SU-DHL-6 (cell line): Measurements from ENCODE around the gene DCHS2.

Experiments
- H2AFZ ChIP-seq: fragments of 200-600 bp; sonication (generic); 2 replicates; pipeline ENCODE4 v1.6.1; 2014; ENCODE audit warnings: low read depth, mild to moderate bottlenecking, moderate library complexity, mixed read lengths, antibody characterized with exemption, low read length; ENCODE audit not compliant: severe bottlenecking
- H3F3A ChIP-seq: fragments of 200-600 bp; shearing (Covaris generic); 2 replicates; pipeline ENCODE4 v1.6.0; 2016; ENCODE audit warnings: antibody characterized with exemption, mild to moderate bottlenecking; ENCODE audit not compliant: insufficient read depth
- H3K27ac ChIP-seq: fragments of 200-600 bp; sonication (generic); 2 replicates; pipeline ENCODE4 v1.5.1; 2016; ENCODE audit warnings: low read depth, mild to moderate bottlenecking, low read length, moderate library complexity, mixed read lengths
- H3K27me3 ChIP-seq: fragments of 200-600 bp; sonication (generic), shearing (Covaris generic); 2 replicates; pipeline ENCODE4 v1.6.0; 2014; ENCODE audit warnings: mild to moderate bottlenecking, low read length
- H3K36me3 ChIP-seq: fragments of 200-600 bp; sonication (generic); 2 replicates; pipeline ENCODE4 v1.6.1; 2014; ENCODE audit warnings: mild to moderate bottlenecking, low read length, mixed read lengths
- H3K4me2 ChIP-seq: fragments of 300-600, 200-600 bp; shearing (Covaris generic), sonication (generic); 2 replicates; pipeline ENCODE4 v1.6.0; 2014; ENCODE audit warnings: low read length, low read depth, mild to moderate bottlenecking; ENCODE audit not compliant: poor library complexity, severe bottlenecking
- H3K4me3 ChIP-seq: fragments of 200-600 bp; sonication (generic); 2 replicates; pipeline ENCODE4 v1.5.1; 2014; ENCODE audit warnings: antibody characterized with exemption, low read length, mild to moderate bottlenecking, mixed read lengths; ENCODE audit not compliant: insufficient read depth, poor library complexity, severe bottlenecking
- H3K79me2 ChIP-seq: fragments of 200-600 bp; sonication (generic); 2 replicates; pipeline ENCODE4 v1.6.1; 2014; ENCODE audit warnings: mild to moderate bottlenecking, low read length, moderate library complexity; ENCODE audit not compliant: insufficient read depth
- H3K9ac ChIP-seq: fragments of 200-600 bp; sonication (generic); 2 replicates; pipeline ENCODE4 v1.7.0; 2014; ENCODE audit warnings: mild to moderate bottlenecking, low read length
- H3K9me2 ChIP-seq: fragments of 200-600 bp; sonication (generic); replicated peaks from 2 replicates; pipeline ENCODE4 v1.6.1; 2014; ENCODE audit warnings: low read length; ENCODE audit not compliant: insufficient read depth
- H3K9me3 ChIP-seq: fragments of 200-600 bp; sonication (generic); 2 replicates; pipeline ENCODE4 v1.6.1; 2014; ENCODE audit warnings: low read length, mixed read lengths; ENCODE audit not compliant: insufficient read depth
- H4K20me1 ChIP-seq: fragments of 200-600 bp; sonication (generic); 2 replicates; pipeline ENCODE4 v1.6.1; 2014; ENCODE audit warnings: low read depth, mild to moderate bottlenecking, antibody characterized with exemption, low read length, moderate library complexity, mixed read lengths
- CTCF ChIP-seq: fragments of 200-600 bp; sonication (generic); IDR thresholded peaks from one replicate; pipeline ENCODE4 v1.5.1; 2017; ENCODE audit warnings: antibody characterized with exemption, mild to moderate bottlenecking, low read length, moderate library complexity; ENCODE audit not compliant: insufficient read depth, poor library complexity, severe bottlenecking
- EZH2phosphoT487 ChIP-seq: fragments of 200-600 bp; sonication (generic), shearing (Covaris generic); conservative IDR thresholded peaks from 2 replicates; pipeline ENCODE4 v1.6.1; 2018; ENCODE audit warnings: mild to moderate bottlenecking, antibody characterized with exemption, low read length, moderate library complexity, mixed read lengths

DCHS2 gene

DNA sequence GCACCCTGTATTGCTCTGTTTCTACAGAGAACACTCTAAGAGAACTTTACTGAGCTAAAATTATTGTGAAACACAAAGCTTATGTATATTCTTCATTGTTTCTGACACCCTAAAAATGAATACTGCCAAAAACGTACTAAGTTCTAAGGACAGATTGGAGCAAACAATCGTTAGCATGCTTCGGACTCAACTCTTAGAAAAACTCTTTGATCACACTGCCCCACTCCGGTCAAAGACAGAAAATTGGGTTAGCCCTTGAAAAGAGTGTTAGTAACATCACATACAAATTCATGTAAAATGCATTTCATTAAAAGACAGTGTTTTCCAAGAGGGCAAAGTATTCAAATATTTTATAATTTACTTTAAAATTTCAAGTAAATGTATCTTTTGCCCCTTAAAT, 177.4 kb downstream of the DCHS2 start:
- Histone ChIP-seq H3K9me2 (no peaks in the 10 kb centered on the region), H3K27me3 (no peaks in the 10 kb centered on the region), H3K27ac (no peak overlapping the region), H3F3A (no peaks in the 10 kb centered on the region), H3K4me3 (no peak overlapping the region), H2AFZ (no peak overlapping the region), H3K36me3 (no peaks in the 10 kb centered on the region), H3K9me3 (no peaks in the 10 kb centered on the region), H3K79me2 (no peaks in the 10 kb centered on the region), H3K4me2 (no peak overlapping the region), H3K9ac (no peak overlapping the region), H4K20me1 (no peaks in the 10 kb centered on the region)
- TF ChIP-seq EZH2phosphoT487 (no peak), CTCF (no peak)

- H3K27me3 ChIP-seq: no peaks in the 10 kb centered on the region
- H3K4me3 ChIP-seq: no peak overlapping the region
- no peak overlapping the region for H3K27ac ChIP-seq
- H3K4me2 ChIP-seq: no peak overlapping the region
- no peaks in the 10 kb centered on the region for H3F3A ChIP-seq
- no peaks in the 10 kb centered on the region for H3K79me2 ChIP-seq
- no peak for TF ChIP-seq EZH2phosphoT487
- TF ChIP-seq CTCF: no peak
- no peak overlapping the region for H2AFZ ChIP-seq
- no peaks in the 10 kb centered on the region for H3K9me2 ChIP-seq
- H3K9ac ChIP-seq: no peak overlapping the region
- no peaks in the 10 kb centered on the region for H3K9me3 ChIP-seq
- H4K20me1 ChIP-seq: no peaks in the 10 kb centered on the region
- H3K36me3 ChIP-seq: no peaks in the 10 kb centered on the region
These were observed 178.5 kb downstream of the DCHS2 start for GRCh38 chr4:154313004-154313585.

- Histone ChIP-seq H3K4me3 (no peak overlapping the region), H3K27ac (no peak overlapping the region), H2AFZ (no peak overlapping the region), H3K27me3 (no peaks in the 10 kb centered on the region), H3K9me2 (no peaks in the 10 kb centered on the region), H3K9ac (no peak overlapping the region), H3K9me3 (no peaks in the 10 kb centered on the region), H3K79me2 (no peaks in the 10 kb centered on the region), H4K20me1 (no peaks in the 10 kb centered on the region), H3F3A (no peaks in the 10 kb centered on the region), H3K36me3 (no peaks in the 10 kb centered on the region), H3K4me2 (no peak overlapping the region)
- TF ChIP-seq CTCF (no peak), EZH2phosphoT487 (no peak)
These were observed 179.4 kb downstream of the DCHS2 start for GRCh38 chr4:154312246-154312645.

- Histone ChIP-seq H3K4me2 (no peak overlapping the region), H2AFZ (no peak overlapping the region), H4K20me1 (no peaks in the 10 kb centered on the region), H3K27ac (no peak overlapping the region), H3K36me3 (no peaks in the 10 kb centered on the region), H3K9me2 (no peaks in the 10 kb centered on the region), H3K79me2 (no peaks in the 10 kb centered on the region), H3F3A (no peaks in the 10 kb centered on the region), H3K9ac (no peak overlapping the region), H3K27me3 (no peaks in the 10 kb centered on the region), H3K9me3 (no peaks in the 10 kb centered on the region), H3K4me3 (no peak overlapping the region)
- no peak for TF ChIP-seq EZH2phosphoT487
- no peak for TF ChIP-seq CTCF
These were observed 181.0 kb downstream of the DCHS2 start for GRCh38 chr4:154310578-154310977.
